ENCODE measurements around the gene RASGRF2. TPM values are rescaled to one million over a fixed set of nuclear protein-coding genes. Genes with fewer than 3 reads are reported as not detected.

Gene RASGRF2, protein sequence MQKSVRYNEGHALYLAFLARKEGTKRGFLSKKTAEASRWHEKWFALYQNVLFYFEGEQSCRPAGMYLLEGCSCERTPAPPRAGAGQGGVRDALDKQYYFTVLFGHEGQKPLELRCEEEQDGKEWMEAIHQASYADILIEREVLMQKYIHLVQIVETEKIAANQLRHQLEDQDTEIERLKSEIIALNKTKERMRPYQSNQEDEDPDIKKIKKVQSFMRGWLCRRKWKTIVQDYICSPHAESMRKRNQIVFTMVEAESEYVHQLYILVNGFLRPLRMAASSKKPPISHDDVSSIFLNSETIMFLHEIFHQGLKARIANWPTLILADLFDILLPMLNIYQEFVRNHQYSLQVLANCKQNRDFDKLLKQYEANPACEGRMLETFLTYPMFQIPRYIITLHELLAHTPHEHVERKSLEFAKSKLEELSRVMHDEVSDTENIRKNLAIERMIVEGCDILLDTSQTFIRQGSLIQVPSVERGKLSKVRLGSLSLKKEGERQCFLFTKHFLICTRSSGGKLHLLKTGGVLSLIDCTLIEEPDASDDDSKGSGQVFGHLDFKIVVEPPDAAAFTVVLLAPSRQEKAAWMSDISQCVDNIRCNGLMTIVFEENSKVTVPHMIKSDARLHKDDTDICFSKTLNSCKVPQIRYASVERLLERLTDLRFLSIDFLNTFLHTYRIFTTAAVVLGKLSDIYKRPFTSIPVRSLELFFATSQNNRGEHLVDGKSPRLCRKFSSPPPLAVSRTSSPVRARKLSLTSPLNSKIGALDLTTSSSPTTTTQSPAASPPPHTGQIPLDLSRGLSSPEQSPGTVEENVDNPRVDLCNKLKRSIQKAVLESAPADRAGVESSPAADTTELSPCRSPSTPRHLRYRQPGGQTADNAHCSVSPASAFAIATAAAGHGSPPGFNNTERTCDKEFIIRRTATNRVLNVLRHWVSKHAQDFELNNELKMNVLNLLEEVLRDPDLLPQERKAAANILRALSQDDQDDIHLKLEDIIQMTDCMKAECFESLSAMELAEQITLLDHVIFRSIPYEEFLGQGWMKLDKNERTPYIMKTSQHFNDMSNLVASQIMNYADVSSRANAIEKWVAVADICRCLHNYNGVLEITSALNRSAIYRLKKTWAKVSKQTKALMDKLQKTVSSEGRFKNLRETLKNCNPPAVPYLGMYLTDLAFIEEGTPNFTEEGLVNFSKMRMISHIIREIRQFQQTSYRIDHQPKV (N-terminal part only)
- polyA plus RNA-seq (2013) = 0.11 TPM

DNA sequence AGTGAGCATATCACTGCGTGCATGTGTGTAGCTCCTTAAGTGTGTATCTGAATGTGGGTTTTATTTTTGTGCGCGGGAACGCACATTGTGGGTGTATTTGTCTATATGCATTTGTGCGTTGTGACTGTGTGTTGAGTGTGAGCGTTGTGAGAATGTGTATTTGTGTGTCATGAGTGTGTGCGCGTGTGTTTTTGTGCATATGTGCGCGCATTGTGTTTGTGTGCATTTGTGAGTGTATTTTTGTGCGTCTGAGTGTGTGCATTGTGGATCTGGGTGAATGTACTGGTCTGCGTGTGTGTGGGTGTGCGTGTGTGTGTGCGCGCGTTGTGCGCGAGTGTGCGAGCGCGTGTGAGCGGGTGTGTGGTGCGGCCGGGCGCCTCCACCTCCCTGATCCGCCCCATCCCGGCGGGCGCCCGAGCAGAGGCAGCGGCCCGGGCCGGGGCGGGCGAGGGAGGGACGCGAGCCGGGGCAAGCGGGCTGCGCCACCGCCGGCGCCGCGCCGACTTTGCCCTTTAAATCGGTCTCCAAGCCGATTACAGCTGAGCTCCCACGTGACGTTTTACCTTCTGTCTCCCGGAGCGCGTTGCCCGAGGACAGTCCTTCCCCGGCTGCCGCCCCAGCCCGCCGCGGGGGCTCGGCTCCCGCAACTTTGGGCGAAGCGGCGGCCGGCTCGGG, at the start of gene RASGRF2:
RASGRF2 (plus strand) TSS at position 596 of the 675 bp plus-strand sequence. CDS start 376 bp downstream, outside the sequence.
- DNase-seq = peak in 2 of 3 donors; percentile 47 to 64
- H3K27ac ChIP-seq (ENCODE audit: insufficient read depth in 1 of 2, low read depth in 1 of 2, low read length in 2 of 2, poor library complexity in 1 of 2, severe bottlenecking in 2 of 2) = no peak within 1 kb of the TSS
- H3K9me3 ChIP-seq (ENCODE audit: control extremely low read depth in 1 of 5, control insufficient read depth in 4 of 5, insufficient read depth in 2 of 5, low read depth in 1 of 5, low read length in 4 of 5) = no peaks in the 10 kb centered on the region
- H3K27me3 ChIP-seq (replicated peaks in 2 of 5; ENCODE audit: control insufficient read depth in 4 of 5, insufficient read depth in 5 of 5, low read length in 4 of 5) = peaks cover 5 to 95% (median 30%) of the 10 kb centered on the region in 5 experiments
- H3K36me3 ChIP-seq (ENCODE audit: control insufficient read depth in 4 of 4, insufficient read depth in 4 of 4, low read length in 3 of 4) = no peaks in the 10 kb centered on the region
- CTCF ChIA-PET = no interaction called here
- H3K4me3 ChIP-seq (ENCODE audit: control insufficient read depth in 1 of 7, extremely low read depth in 1 of 7, insufficient read depth in 4 of 7, low read depth in 2 of 7, low read length in 6 of 7) = peak within 1 kb of the TSS; percentile 9 to 64 (median 43)
- peaks cover 0 to 19% (median 12%) of the 10 kb centered on the region in 4 experiments for H3K4me1 ChIP-seq (ENCODE audit: control extremely low read depth in 1 of 4, control insufficient read depth in 4 of 4, insufficient read depth in 4 of 4, low read length in 3 of 4)
- POLR2A ChIA-PET = no interaction called here
- WGBS (ENCODE audit: insufficient coverage) = 7% methylated on average over 39 of the region's 66 CpGs

DNA sequence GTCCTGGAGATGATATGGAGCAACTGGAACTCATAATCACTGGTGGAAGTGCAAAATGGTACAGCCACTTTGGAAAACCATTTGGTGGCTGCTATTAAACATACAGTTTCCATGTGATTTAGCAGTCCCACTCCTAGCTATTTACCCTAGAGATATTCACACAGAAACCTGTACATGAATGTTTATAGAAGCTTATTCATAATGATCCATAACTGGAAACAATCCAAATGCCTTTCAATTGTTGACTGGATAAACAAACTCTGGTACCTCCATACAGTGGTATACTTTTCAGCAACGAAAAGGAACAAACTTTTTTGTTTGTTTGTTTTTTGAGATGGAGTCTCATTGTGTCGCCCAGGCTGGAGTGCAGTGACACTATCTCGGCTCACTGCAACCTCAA, 47.7 kb upstream of the RASGRF2 start:
- no peaks in the 10 kb centered on the region for H3K4me1 ChIP-seq (ENCODE audit: control extremely low read depth in 1 of 4, control insufficient read depth in 4 of 4, insufficient read depth in 4 of 4, low read length in 3 of 4)
- POLR2A ChIA-PET = no interaction called here

DNA sequence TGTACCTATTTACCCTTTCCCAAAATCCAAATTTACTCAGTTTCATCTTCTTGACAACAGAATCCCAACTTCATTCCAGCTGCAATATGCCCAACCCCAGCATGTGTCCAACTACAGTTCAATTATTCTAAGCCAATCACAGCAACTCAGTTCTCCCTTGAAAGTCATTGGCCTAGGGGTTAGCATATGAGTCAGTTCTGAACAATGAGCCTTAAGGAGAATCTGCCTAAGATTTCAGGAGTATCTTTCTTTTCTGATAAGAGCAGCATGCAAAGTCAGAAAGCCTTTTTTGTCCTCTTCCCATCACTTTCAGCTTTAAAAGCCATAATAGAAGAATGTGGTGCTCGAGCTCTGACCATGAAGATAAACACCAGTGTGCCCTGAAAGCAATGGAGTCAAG, 44.4 kb upstream of the RASGRF2 start:
- POLR2A ChIA-PET = no interaction called here
- CTCF ChIA-PET = no interaction called here
- no peak for DNase-seq
- no peaks in the 10 kb centered on the region for H3K4me1 ChIP-seq (ENCODE audit: control extremely low read depth in 1 of 4, control insufficient read depth in 4 of 4, insufficient read depth in 4 of 4, low read length in 3 of 4)
- H3K27me3 ChIP-seq (replicated peaks in 2 of 5; ENCODE audit: control insufficient read depth in 4 of 5, insufficient read depth in 5 of 5, low read length in 4 of 5) = no peaks in the 10 kb centered on the region
- peaks cover 0 to 4% (median 0%) of the 10 kb centered on the region in 5 experiments for H3K9me3 ChIP-seq (ENCODE audit: control extremely low read depth in 1 of 5, control insufficient read depth in 4 of 5, insufficient read depth in 2 of 5, low read depth in 1 of 5, low read length in 4 of 5)
- H3K27ac ChIP-seq (ENCODE audit: insufficient read depth in 1 of 2, low read depth in 1 of 2, low read length in 2 of 2, poor library complexity in 1 of 2, severe bottlenecking in 2 of 2) = no peak overlapping the region
- no peaks in the 10 kb centered on the region for H3K36me3 ChIP-seq (ENCODE audit: control insufficient read depth in 4 of 4, insufficient read depth in 4 of 4, low read length in 3 of 4)
- no peak overlapping the region for H3K4me3 ChIP-seq (ENCODE audit: control insufficient read depth in 1 of 7, extremely low read depth in 1 of 7, insufficient read depth in 4 of 7, low read depth in 2 of 7, low read length in 6 of 7)
- WGBS (ENCODE audit: insufficient coverage) = 100% methylated on average over 1 of the region's 1 CpG

More for the DNA sequence above, 47.7 kb upstream of the RASGRF2 start:
- no peak overlapping the region for H3K27ac ChIP-seq (ENCODE audit: insufficient read depth in 1 of 2, low read depth in 1 of 2, low read length in 2 of 2, poor library complexity in 1 of 2, severe bottlenecking in 2 of 2)
- 100% methylated on average over 3 of the region's 3 CpGs for WGBS (ENCODE audit: insufficient coverage)
- H3K36me3 ChIP-seq (ENCODE audit: control insufficient read depth in 4 of 4, insufficient read depth in 4 of 4, low read length in 3 of 4) = no peaks in the 10 kb centered on the region
- no peak overlapping the region for H3K4me3 ChIP-seq (ENCODE audit: control insufficient read depth in 1 of 7, extremely low read depth in 1 of 7, insufficient read depth in 4 of 7, low read depth in 2 of 7, low read length in 6 of 7)
- DNase-seq = no peak
- peaks cover 0 to 4% (median 0%) of the 10 kb centered on the region in 5 experiments for H3K9me3 ChIP-seq (ENCODE audit: control extremely low read depth in 1 of 5, control insufficient read depth in 4 of 5, insufficient read depth in 2 of 5, low read depth in 1 of 5, low read length in 4 of 5)
- no peaks in the 10 kb centered on the region for H3K27me3 ChIP-seq (replicated peaks in 2 of 5; ENCODE audit: control insufficient read depth in 4 of 5, insufficient read depth in 5 of 5, low read length in 4 of 5)
- CTCF ChIA-PET = no interaction called here

DNA sequence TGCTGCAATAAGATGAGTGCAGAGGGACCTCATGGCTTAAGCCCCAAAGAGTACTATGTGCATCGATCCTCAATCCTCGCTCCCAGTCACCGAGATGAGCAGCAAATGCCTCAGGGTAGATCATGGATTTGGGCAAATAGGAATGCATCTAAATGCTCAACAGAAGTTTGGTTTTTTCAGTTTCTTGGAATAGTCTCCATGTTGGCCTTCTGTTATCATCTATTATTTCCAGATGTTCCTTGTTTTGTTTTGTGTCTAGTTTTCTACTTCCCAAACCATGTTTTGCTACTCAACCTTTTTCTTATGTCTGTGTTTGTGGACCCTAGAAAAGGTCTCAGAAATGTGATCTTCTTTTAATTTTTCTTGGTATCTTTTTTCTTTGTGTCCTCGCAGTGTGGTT, 43.5 kb upstream of the RASGRF2 start:
- ChIA-PET CTCF (no interaction called here), POLR2A (no interaction called here)
- no peak for DNase-seq
- H3K4me3 ChIP-seq (ENCODE audit: control insufficient read depth in 1 of 7, extremely low read depth in 1 of 7, insufficient read depth in 4 of 7, low read depth in 2 of 7, low read length in 6 of 7) = no peak overlapping the region
- no peak overlapping the region for H3K27ac ChIP-seq (ENCODE audit: insufficient read depth in 1 of 2, low read depth in 1 of 2, low read length in 2 of 2, poor library complexity in 1 of 2, severe bottlenecking in 2 of 2)
- no peaks in the 10 kb centered on the region for H3K4me1 ChIP-seq (ENCODE audit: control extremely low read depth in 1 of 4, control insufficient read depth in 4 of 4, insufficient read depth in 4 of 4, low read length in 3 of 4)
- WGBS (ENCODE audit: insufficient coverage) = 100% methylated on average over 3 of the region's 4 CpGs
- H3K9me3 ChIP-seq (ENCODE audit: control extremely low read depth in 1 of 5, control insufficient read depth in 4 of 5, insufficient read depth in 2 of 5, low read depth in 1 of 5, low read length in 4 of 5) = peaks cover 0 to 4% (median 0%) of the 10 kb centered on the region in 5 experiments
- no peaks in the 10 kb centered on the region for H3K27me3 ChIP-seq (replicated peaks in 2 of 5; ENCODE audit: control insufficient read depth in 4 of 5, insufficient read depth in 5 of 5, low read length in 4 of 5)
- no peaks in the 10 kb centered on the region for H3K36me3 ChIP-seq (ENCODE audit: control insufficient read depth in 4 of 4, insufficient read depth in 4 of 4, low read length in 3 of 4)

DNA sequence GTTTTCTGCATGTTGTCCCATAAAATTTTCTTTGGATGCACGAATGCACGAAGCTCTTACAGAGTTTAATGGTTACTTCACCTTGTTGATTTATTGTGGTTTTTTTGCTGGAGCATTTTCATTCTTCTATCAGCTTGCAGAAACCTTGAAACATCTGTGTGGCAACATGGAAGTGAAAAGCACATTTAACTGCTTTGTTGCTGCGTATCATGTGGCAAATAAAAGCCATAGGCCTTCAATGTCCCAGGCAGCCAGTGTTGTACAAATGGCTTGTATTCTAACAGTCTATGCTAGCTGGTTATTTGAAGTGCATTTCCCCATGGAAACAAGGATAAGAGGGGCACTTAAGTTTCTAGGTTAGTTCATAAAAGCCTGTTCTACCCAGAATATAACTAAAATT, 42.5 kb upstream of the RASGRF2 start:
- H3K4me3 ChIP-seq (ENCODE audit: control insufficient read depth in 1 of 7, extremely low read depth in 1 of 7, insufficient read depth in 4 of 7, low read depth in 2 of 7, low read length in 6 of 7) = no peak overlapping the region
- ChIA-PET CTCF (no interaction called here), POLR2A (no interaction called here)
- WGBS (ENCODE audit: insufficient coverage) = 100% methylated on average over 3 of the region's 3 CpGs
- H3K36me3 ChIP-seq (ENCODE audit: control insufficient read depth in 4 of 4, insufficient read depth in 4 of 4, low read length in 3 of 4) = no peaks in the 10 kb centered on the region
- no peaks in the 10 kb centered on the region for H3K27me3 ChIP-seq (replicated peaks in 2 of 5; ENCODE audit: control insufficient read depth in 4 of 5, insufficient read depth in 5 of 5, low read length in 4 of 5)
- no peak for DNase-seq
- no peak overlapping the region for H3K27ac ChIP-seq (ENCODE audit: insufficient read depth in 1 of 2, low read depth in 1 of 2, low read length in 2 of 2, poor library complexity in 1 of 2, severe bottlenecking in 2 of 2)
- H3K9me3 ChIP-seq (ENCODE audit: control extremely low read depth in 1 of 5, control insufficient read depth in 4 of 5, insufficient read depth in 2 of 5, low read depth in 1 of 5, low read length in 4 of 5) = no peaks in the 10 kb centered on the region
- H3K4me1 ChIP-seq (ENCODE audit: control extremely low read depth in 1 of 4, control insufficient read depth in 4 of 4, insufficient read depth in 4 of 4, low read length in 3 of 4) = no peaks in the 10 kb centered on the region

DNA sequence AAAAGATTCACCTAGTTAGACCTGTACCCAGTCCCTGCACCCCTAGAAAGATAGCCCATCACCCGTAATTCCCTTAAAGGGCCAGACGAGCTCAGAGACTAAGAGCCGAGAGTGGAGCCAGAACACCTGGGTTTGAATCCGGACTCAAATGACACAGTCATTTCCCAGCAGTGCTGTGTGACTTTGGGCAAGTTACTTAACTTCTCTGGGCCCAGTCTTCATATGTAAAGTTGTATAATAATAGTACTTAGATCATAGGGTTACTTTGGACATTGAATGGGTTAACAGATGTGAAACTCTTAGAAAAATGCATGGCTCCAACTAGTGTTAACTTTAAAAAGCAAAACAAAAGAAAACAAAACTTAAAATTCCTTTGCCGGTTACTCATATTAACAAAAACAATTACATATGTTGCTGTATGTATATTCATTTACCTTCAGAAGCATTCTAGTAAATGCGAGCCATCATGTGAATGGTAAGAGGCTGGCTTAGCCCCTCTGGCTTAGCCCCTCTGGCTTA, 40.4 kb upstream of the RASGRF2 start:
- Histone ChIP-seq H3K4me3 (ENCODE audit: control insufficient read depth in 1 of 7, extremely low read depth in 1 of 7, insufficient read depth in 4 of 7, low read depth in 2 of 7, low read length in 6 of 7) (no peak overlapping the region), H3K9me3 (ENCODE audit: control extremely low read depth in 1 of 5, control insufficient read depth in 4 of 5, insufficient read depth in 2 of 5, low read depth in 1 of 5, low read length in 4 of 5) (no peaks in the 10 kb centered on the region), H3K27ac (ENCODE audit: insufficient read depth in 1 of 2, low read depth in 1 of 2, low read length in 2 of 2, poor library complexity in 1 of 2, severe bottlenecking in 2 of 2) (no peak overlapping the region), H3K4me1 (ENCODE audit: control extremely low read depth in 1 of 4, control insufficient read depth in 4 of 4, insufficient read depth in 4 of 4, low read length in 3 of 4) (no peaks in the 10 kb centered on the region), H3K36me3 (ENCODE audit: control insufficient read depth in 4 of 4, insufficient read depth in 4 of 4, low read length in 3 of 4) (no peaks in the 10 kb centered on the region), H3K27me3 (replicated peaks in 2 of 5; ENCODE audit: control insufficient read depth in 4 of 5, insufficient read depth in 5 of 5, low read length in 4 of 5) (no peaks in the 10 kb centered on the region)
- ChIA-PET CTCF (interaction anchor here (1.2 kb wide), 1 partner anchor 16 kb away, joined by 3 read pairs; no protein-coding TSS in a partner anchor), POLR2A (no interaction called here)
- 92% methylated on average over 5 of the region's 6 CpGs for WGBS (ENCODE audit: insufficient coverage)
- DNase-seq = no peak
